GM19455 (cell line): ENCODE measurements around the gene COPZ1.
"Not testable (repeated sequence)": the region's sequence is repeated elsewhere in the genome, so short reads cannot be mapped to it uniquely, and the experiment has no call there.

ENCODE experiments used
- ATAC-seq: cut with Tn5 transposase; IDR thresholded peaks from one replicate; pipeline ENCODE4 v1.9.1; 2021; ENCODE audit not compliant: unreplicated experiment

COPZ1 gene, protein sequence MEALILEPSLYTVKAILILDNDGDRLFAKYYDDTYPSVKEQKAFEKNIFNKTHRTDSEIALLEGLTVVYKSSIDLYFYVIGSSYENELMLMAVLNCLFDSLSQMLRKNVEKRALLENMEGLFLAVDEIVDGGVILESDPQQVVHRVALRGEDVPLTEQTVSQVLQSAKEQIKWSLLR

DNA sequence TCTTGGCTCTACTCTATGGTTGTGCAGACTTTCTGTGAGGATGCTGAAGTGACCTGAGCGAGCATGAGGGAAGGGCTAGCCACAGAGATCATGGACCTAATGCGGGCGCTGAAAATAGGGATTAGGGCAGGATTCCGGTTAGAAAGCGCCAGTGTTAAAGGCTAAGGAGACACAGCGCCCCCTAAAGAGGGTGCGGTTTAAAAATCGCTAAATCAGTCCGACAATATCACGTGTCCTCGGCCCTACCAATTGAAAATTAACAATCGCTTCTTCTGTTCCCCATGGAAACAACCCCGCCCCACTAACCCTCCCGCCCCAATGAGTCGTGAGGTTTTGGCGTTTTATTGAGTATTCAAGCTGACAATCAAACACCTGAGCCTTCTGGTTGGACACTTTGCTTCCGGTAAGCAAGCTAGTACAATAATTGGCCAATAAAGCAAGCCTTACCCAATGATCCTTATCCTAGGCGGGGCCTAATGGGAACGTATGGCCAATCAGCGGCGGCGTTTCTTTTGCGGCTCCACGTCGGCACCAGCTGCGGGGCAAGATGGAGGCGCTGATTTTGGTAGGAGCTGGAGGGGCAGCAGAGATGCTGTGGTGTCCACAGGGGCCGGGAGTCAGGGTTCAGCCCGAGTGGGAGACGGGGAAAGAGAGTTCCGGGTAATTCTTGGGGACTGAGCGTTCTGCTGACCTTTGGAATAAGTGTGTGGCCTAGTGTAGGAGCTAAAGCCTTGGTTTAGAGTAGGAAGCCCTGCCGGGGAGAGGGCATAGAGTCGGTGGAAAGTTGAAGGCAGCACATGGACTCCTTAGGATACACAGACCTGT lies at the start of gene COPZ1:
TSS of gene COPZ1 (plus strand) at position 515 of the 825 bp plus-strand sequence. CDS start at position 548, 33 bp downstream.
- peak; percentile 98 for ATAC-seq

DNA sequence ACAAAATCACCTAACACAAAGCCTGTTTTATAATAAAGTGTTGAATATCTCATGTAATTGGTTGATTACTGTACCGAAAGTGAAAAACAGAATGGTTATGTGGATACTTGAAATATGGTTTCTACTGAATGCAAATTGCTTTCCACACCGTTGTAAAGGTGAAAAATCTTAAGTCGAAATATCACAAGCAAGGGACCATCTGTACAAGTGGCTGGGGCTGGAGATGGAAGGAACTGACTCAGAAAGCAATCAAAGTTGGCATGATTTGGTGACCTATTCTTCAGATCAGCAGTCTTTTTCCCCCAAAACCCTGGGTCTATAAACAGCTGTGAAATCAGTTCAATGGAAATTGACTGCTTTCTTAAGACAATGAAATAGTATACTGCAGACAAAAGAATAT lies 48.6 kb upstream of the COPZ1 start:
- ATAC-seq: no peak

DNA sequence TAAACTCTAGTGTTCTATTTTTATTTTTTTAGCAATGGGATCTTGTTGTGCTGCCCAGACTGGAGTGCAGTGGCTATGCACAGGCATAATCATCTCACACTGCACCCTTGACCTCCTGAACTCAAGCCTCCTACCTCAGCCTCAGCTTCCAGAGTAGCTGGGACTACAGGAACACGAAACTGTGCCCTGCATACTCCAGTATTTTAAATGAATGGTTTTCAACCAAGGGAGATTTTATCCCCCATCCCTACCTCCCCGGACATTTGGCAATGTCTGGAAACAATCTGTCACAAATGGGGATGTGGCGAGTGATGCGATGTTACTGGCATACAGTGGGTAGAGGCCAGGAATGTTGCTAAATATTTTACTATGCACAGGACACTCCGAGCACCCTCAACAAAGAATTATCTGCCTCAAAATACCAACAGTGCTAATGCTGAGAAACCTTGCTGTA lies 47.1 kb upstream of the COPZ1 start:
- no peak for ATAC-seq

DNA sequence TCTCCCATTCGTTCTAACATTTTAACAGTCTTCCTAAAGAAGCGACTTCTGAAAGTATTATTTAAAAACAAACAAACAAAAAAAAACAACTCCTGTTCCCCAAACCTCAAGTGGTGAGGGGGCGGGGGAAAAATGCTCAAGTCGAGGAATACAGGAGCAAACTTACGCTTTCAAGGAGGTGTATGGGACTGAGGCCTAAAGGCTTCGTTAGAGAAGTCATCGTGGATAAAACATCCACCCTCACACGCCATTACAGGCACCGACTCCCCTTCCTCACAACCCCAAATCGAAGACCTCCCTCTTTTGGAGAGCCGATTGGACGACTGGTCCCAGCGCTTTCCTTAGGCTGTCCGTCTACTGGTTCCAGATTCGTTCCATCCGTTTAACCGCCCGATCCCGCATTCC lies 45.7 kb upstream of the COPZ1 start:
- ATAC-seq: no peak

DNA sequence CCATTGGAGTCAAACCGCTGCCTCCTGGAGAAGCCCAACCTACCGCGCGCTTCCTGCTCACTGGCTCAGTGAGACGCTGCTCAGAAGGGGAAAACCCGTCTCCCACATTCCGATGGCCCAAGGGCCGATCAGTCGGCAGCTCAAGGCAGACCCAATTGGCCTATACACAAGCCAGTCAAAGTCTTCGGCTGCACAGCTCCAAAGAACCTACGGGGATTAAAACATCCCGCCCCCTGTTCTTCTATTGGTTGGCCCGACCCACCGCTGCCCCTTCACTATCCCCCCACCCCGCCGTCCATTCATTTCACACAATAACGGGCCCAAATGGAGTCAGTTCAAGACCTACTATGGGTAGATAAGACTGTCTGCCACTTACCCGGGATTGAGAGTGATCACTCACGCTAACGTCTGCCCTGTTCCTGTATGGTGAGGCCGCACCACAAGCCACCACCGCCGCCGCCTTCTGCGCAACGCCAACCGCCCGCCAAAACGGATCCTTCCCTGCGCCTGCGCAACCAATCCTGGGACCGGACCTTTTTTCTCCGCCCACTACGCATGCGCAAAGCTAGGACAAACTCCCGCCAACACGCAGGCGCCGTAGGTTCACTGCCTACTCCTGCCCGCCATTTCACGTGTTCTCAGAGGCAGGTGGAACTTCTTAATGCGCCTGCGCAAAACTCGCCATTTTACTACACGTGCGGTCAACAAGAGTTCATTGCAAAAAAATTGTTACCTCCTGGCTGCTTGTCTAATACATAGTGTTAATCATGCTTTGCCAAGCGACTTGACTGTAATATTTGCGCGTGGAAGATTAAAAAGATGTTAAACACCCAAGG lies 45.1 kb upstream of the COPZ1 start, which contains the start of gene CBX5:
TSS of gene CBX5 (minus strand) at position 491 of the 836 bp plus-strand sequence. CDS start 22,472 bp downstream, outside the sequence.
- ATAC-seq: peak; percentile 74

DNA sequence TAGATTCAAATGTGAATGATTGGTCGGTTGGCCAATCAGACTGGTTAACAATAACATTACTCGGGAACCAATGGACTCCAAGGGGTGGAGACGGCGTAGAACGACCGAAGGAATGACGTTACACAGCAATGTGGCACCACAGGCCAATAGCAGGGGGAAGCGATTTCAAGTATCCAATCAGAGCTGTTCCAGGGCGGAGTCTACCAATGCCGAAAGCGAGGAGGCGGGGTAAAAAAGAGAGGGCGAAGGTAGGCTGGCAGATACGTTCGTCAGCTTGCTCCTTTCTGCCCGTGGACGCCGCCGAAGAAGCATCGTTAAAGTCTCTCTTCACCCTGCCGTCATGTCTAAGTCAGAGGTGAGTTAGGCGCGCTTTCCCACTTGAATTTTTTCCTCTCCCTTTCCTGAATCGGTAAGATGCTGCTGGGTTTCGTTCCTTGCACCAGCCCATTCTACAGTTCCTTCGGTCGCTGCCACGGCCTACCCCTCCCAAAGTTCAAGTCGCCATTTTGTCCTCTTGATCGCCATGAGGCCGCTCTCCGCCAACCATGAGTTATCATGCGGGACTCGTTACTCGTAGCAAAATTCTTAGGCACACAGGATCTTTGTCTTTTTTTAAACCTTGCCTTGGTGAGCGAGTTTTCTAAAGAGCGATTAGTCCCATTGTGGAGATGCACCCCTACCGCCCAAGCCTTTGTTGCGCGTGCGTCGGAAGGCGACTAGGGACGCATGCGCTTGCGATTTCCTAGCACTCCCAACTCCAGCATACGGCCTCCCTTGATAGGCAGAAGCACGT lies 44.3 kb upstream of the COPZ1 start, which contains the start of gene HNRNPA1:
TSS of gene HNRNPA1 (plus strand) at position 259 of the 793 bp plus-strand sequence. CDS start at position 341, 82 bp downstream.
- ATAC-seq: peak; percentile 85

DNA sequence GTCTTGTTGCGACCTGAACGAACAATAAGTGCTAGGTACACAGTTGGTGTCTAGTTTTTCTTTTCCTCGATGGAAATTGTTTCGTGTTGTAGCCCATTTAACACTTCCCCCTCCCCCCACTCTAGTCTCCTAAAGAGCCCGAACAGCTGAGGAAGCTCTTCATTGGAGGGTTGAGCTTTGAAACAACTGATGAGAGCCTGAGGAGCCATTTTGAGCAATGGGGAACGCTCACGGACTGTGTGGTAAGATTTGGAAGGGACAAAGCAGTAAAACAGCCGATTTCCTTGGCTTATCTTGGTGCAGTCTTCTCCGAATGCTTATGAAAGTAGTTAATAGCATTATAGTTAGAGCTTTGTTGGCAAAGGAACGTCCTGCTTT lies 43.7 kb upstream of the COPZ1 start:
- not testable (repeated sequence) for ATAC-seq

DNA sequence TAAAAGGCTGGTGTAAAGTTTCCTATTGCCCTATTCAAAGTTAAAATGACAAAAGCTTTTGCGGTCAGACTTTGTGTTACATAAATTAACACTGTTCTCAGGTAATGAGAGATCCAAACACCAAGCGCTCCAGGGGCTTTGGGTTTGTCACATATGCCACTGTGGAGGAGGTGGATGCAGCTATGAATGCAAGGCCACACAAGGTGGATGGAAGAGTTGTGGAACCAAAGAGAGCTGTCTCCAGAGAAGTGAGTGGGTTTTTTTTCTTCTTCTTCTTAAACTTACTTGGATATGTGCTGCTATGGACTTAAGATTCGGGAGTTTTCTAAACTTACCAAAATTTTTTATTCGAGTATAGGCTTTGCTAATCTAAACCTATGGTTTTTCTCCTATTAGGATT lies 43.2 kb upstream of the COPZ1 start:
- ATAC-seq: not testable (repeated sequence)

DNA sequence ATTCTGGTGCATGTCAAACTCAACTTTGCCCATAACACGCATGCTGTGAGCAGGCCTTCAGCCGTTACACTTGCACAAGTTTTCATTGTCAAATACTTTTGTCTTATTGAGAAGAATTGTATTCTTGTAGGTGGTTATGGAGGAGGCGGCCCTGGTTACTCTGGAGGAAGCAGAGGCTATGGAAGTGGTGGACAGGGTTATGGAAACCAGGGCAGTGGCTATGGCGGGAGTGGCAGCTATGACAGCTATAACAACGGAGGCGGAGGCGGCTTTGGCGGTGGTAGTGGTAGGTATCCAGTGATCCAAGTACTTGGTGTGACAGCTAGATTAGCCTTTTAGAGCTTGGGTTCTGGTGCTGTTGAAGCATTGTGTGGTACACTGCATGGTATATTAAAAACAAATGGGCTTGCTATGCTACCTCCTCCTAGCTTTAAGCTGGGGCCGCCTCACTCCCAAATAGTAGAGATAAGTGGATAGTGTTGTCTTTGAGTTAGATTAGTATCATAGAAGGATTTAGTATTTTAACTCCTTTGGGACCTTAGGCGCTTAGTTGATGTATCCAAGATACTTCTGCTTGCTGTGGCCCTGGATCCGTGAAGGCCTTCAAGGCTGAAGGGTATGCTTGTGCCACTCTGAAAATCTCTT lies 41.9 kb upstream of the COPZ1 start:
- no peak for ATAC-seq

DNA sequence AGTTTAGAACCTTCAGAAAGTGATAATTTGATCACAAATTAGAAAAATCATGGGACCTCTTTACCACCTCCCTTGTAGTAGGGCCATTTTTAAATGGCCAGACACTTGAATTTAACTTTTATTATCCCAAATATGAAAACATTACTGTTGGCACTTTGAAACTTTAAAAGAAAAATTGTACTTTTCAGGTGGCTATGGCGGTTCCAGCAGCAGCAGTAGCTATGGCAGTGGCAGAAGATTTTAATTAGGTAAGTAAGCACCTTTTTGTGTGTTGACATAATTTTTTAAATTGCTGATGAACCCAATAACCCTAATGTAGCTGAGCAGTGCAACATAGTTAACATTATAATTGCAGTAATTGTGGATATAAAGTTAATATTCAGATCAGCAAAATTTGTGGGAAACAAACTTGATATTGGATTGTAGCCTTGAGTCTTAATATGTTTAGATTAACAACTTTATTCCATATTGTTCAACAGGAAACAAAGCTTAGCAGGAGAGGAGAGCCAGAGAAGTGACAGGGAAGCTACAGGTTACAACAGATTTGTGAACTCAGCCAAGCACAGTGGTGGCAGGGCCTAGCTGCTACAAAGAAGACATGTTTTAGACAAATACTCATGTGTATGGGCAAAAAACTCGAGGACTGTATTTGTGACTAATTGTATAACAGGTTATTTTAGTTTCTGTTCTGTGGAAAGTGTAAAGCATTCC lies 40.7 kb upstream of the COPZ1 start:
- not testable (repeated sequence) for ATAC-seq

DNA sequence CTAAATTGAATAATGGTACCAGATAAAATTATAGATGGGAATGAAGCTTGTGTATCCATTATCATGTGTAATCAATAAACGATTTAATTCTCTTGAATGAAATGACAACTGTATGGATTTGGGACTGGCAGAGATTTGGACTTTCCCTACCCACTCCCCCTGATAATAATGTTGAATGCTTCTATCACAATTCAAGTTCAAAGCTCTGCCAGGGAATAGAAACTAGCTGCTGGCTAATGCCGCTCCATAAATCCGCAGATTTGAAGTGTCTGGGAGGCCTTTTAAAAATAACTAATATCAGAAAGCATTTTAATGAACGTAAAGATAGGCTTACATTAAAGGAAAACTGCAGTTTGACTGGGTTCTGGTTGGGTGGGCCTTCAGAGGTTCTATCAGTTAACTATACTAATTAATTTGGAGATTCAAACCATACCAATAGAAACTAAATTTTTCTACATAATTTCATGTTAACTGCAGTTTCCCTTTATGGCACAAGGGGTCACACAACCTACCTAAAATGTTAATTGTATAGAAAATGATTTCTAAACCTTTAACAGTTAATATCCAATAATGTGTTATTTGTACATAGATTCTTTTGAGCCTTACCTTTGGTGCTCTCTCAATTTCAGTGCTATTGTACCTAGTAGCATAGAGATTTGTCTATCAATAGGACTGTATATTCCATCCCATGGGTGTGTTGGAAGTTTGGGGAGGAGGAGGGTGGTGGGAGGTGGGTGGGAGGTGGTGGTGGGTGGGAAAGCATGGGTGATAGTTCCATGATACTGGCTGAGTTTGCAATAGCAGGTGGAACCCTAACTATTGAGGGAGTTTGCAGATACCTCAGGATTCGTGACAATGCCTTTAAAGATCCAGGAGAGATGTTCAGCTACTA lies 39.5 kb upstream of the COPZ1 start:
- ATAC-seq: no peak

DNA sequence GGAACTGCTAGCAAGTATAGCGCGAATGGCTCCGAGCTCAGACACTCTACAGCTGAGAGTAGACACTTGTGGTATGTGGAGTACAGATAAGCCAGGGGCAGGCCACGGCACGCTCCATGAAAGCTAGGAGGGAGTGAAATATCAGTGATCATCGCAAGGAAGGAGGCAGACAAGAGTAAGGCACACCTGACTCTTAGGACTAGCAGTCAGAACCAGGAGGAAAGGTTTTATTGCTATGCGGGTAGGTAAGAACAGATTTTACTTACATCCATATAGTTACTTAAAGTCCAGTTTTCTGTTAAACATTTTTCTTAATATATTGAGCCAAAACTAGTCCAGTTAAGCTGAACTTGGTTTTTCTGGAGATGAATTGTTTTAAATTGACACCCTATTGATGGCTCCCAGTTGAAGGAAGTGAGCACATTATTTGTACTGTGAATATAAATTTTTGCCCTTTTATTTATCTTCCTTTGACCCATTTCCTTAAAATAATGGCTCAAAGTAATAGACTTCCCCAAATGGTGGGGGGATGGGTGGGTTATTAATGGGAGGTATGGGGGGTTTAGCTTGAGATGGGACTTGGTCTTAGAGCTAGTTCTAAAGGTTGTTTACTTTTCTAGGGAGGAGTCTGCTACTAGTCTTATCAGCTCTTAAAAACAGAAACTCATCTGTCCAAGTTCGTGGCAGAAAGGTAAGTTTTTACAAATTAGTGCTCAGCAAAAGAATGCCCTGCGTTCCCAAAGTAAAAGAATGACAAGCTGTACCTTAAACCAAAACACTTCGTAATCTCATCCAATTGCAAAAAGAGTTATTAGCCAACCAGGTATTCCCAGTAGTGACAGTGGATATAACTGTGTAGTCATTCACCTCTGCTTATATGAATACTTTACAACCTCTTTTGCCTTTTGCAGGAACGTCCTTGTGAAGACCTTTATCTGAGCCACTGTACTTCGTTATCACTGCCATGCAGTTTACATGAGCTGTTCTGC lies 38.6 kb upstream of the COPZ1 start:
- ATAC-seq: no peak

DNA sequence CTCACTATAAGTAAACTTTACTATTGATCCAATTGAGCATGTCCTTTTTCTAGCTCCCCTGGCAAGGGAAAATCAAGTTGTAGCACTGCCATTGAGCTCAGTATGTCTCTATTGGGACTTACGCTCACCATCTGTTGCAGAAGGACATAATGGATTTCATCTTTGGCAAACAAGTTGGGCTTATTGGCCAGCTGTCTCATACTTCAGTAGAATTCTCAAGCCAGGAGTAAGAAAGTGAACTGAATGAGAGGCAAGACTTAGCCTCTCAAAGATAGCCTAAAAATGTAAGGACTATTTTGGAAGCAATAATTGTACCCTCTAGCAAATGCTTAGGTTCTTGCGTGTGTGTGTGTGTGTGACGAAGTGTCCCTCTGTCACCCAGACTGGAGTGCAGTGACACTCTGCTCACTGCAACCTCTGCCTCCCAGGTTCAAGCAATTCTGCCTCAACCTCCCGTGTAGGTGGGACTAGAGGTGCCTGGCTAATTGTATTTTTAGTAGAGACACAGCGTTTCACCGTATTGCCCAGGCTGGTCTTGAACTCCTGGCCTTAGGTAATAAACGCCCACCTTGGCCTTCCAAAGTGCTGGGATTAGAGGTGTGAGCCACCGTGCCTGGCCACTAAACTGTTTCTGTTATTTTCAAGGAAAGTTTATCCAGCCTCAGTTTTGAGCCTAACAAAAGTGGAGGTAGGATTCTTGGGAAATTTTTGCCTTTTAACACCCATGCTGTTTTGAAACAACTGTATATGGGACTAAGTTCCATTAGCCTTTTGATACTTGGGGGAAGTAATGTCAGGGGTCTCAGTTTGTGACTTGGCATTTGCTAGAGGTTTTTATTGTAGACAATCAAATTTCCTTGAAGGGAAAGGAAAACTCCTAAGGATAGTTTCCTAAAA lies 37.4 kb upstream of the COPZ1 start:
- no peak for ATAC-seq

DNA sequence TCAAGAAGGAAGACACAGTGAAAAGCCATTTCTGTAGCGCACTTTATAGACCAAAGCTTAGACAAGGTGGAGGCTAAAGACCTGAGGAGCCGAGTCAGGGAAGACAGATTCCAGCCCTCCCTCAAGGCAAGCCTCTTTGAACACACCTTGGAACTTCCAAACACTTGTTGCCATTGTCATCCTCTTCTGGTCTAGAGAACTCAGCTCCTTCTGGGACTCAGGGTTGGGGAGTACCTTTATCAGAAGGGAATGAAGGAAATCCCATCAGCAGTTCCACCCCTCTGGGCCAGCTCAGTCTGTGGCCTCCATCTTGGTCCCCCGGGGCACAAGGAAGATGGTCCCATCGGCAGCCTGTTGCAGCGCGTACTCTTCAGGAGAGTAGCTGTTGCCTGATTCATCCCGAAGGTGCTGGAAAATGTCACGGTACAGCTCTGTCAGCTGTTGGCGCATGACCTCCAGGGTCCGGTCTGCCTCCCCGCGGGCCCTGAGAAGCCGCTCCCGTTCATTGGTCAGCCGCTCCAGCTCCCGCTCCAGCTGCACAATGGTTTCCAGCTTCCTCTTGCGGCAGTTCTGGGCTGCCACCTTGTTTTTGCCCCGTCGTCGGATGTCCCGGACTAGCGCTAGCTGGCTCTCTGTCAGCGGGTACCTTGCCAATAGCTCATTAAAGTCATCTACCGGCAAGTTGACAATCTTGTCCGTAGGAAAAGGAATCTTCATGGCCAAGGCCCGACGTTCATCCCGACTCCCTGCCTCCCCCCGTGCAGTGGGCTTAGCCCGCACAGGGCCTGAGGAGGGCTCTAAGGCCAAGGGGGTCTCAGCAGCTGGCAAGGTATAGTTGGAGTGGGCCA lies 32.6 kb upstream of the COPZ1 start:
- no peak for ATAC-seq

DNA sequence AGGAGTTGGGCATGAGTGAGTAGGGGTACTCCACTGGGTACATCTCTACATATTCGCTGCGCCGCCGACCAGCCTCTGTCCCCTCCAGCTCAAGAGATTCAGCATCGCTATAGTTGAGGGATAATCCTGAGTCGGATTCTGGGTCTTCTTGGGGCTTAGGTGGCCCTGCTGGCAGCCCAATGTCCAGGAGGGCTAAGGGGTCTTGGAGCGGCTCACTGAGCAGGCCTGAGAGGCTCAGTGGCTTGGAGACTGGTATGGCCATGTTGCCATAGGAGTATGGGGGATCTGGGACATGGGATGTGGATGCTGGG lies 32.0 kb upstream of the COPZ1 start:
- no peak for ATAC-seq
